Activated T-cell treated with anti-CD3 and anti-CD28 coated beads, Interleukin-2, amount 50 U/mL, for 72 hours (primary cell): Measurements from ENCODE around the gene CCNQ. TPM values are rescaled to one million over a fixed set of nuclear protein-coding genes. Genes with fewer than 3 reads are reported as not detected.

Experiments
- ATAC-seq, 2 donors: fragments of 150-1000 bp; cut with Tn5 transposase; replicated peaks in 1 of 2; 2 replicates each; pipeline ENCODE4 v1.10.0; 2021; ENCODE audit warnings: moderate library complexity in 2 of 2, mild to moderate bottlenecking in 1 of 2
- DNase-seq, 2 donors: peaks; one replicate each; pipeline ENCODE4 v3.0.0; 2021 to 2022; ENCODE audit warnings: mixed read lengths in 1 of 2
- H3K27ac Mint-ChIP-seq: one replicate; pipeline ENCODE4 v1.8.0; 2022; ENCODE audit warnings: mild to moderate bottlenecking, moderate library complexity, mixed read lengths
- H3K27me3 Mint-ChIP-seq: one replicate; pipeline ENCODE4 v1.8.0; 2022; ENCODE audit warnings: low read depth, mixed read lengths
- H3K36me3 Mint-ChIP-seq, 2 donors: one replicate each; pipeline ENCODE4 v1.8.0; 2022; ENCODE audit warnings: mixed read lengths in 2 of 2, mild to moderate bottlenecking in 1 of 2; ENCODE audit not compliant: insufficient read depth in 2 of 2
- H3K4me1 Mint-ChIP-seq: one replicate; pipeline ENCODE4 v1.8.0; 2022; ENCODE audit warnings: low read depth, mixed read lengths
- H3K4me3 Mint-ChIP-seq, 2 donors: one replicate each; pipeline ENCODE4 v1.8.0; 2022; ENCODE audit warnings: mild to moderate bottlenecking in 2 of 2, mixed read lengths in 2 of 2, moderate library complexity in 2 of 2
- H3K9me3 Mint-ChIP-seq, 2 donors: one replicate each; pipeline ENCODE4 v1.8.0; 2022; ENCODE audit warnings: mixed read lengths in 2 of 2
- total RNA-seq, 2 donors: library from RNA; stranded (reverse); gene quantifications; one replicate each; pipeline ENCODE4 v1.2.3, GENCODE V29; 2022

Gene CCNQ
- total RNA-seq, 2 donors from 2014 or later: 16.8 to 20.3 TPM

- Mint-ChIP-seq H3K27ac (no peak overlapping the region), H3K9me3 (no peaks in the 10 kb centered on the region), H3K27me3 (peaks cover 6% of the 10 kb centered on the region), H3K4me3 (no peak overlapping the region), H3K4me1 (peaks cover 8% of the 10 kb centered on the region), H3K36me3 (no peaks in the 10 kb centered on the region)
- no peak for DNase-seq
- no peak for ATAC-seq
These were observed 20.6 kb downstream of the CCNQ start for GRCh38 chrX:153578200-153578835.

DNA sequence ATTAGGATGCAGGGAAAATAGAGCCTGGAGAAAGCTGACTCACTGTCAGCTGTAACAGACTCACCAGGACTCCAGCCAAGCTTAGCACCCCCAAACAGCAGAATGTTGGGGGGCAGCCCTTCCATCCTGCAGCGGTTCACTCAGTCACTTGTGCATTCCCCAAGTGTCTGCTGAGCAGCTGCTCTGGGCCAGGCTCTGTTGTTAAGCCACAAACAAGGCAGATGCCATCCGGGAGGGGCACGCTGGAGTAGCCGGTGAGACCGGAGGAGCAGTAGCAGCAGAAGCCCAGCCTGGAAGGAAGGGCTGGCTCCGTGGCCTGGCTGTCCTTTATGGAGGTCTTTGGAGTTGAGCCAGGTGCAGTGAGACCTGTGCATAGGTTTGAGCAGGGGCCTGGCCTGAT lies 22.0 kb downstream of the CCNQ start:
- no peaks in the 10 kb centered on the region for H3K4me1 Mint-ChIP-seq
- ATAC-seq: no peak
- no peak overlapping the region for H3K27ac Mint-ChIP-seq
- H3K9me3 Mint-ChIP-seq: no peaks in the 10 kb centered on the region
- DNase-seq: no peak
- H3K27me3 Mint-ChIP-seq: peaks cover 6% of the 10 kb centered on the region
- H3K4me3 Mint-ChIP-seq: no peak overlapping the region
- no peaks in the 10 kb centered on the region for H3K36me3 Mint-ChIP-seq

- Mint-ChIP-seq H3K4me3 (no peak overlapping the region), H3K27ac (no peak overlapping the region)
These were observed 22.6 kb downstream of the CCNQ start for GRCh38 chrX:153576239-153576870.

GRCh38 chrX:153573984-153574383 lies 25.0 kb downstream of the CCNQ start:
- Mint-ChIP-seq H3K4me3 (no peak overlapping the region), H3K27ac (no peak overlapping the region), H3K4me1 (peaks cover 10% of the 10 kb centered on the region), H3K27me3 (peaks cover 14% of the 10 kb centered on the region), H3K9me3 (no peaks in the 10 kb centered on the region), H3K36me3 (no peaks in the 10 kb centered on the region)
- DNase-seq: no peak
- ATAC-seq: no peak

More at GRCh38 chrX:153576239-153576870, 22.6 kb downstream of the CCNQ start:
- no peaks in the 10 kb centered on the region for H3K36me3 Mint-ChIP-seq
- no peak for DNase-seq
- peaks cover 1% of the 10 kb centered on the region for H3K4me1 Mint-ChIP-seq
- no peaks in the 10 kb centered on the region for H3K9me3 Mint-ChIP-seq
- ATAC-seq: no peak
- H3K27me3 Mint-ChIP-seq: peaks cover 6% of the 10 kb centered on the region

- Mint-ChIP-seq H3K27me3 (peaks cover 14% of the 10 kb centered on the region), H3K4me3 (no peak overlapping the region), H3K4me1 (peaks cover 10% of the 10 kb centered on the region)
These were observed 26.3 kb downstream of the CCNQ start for GRCh38 chrX:153572601-153573000.

GRCh38 chrX:153571534-153571908 lies 27.4 kb downstream of the CCNQ start:
- no peak for ATAC-seq
- DNase-seq: no peak
- Mint-ChIP-seq H3K9me3 (no peaks in the 10 kb centered on the region), H3K36me3 (no peaks in the 10 kb centered on the region), H3K4me1 (peaks cover 10% of the 10 kb centered on the region), H3K4me3 (no peak overlapping the region), H3K27ac (no peak overlapping the region), H3K27me3 (peaks cover 14% of the 10 kb centered on the region)

More at GRCh38 chrX:153572601-153573000, 26.3 kb downstream of the CCNQ start:
- Mint-ChIP-seq H3K9me3 (no peaks in the 10 kb centered on the region), H3K36me3 (no peaks in the 10 kb centered on the region), H3K27ac (no peak overlapping the region)
- no peak for ATAC-seq
- no peak for DNase-seq

- no peak for ATAC-seq
- H3K36me3 Mint-ChIP-seq: no peaks in the 10 kb centered on the region
These were observed 29.5 kb downstream of the CCNQ start for GRCh38 chrX:153569475-153569874.

GRCh38 chrX:153568451-153569011 lies 30.4 kb downstream of the CCNQ start:
- peaks cover 14% of the 10 kb centered on the region for H3K27me3 Mint-ChIP-seq
- no peak for ATAC-seq
- no peaks in the 10 kb centered on the region for H3K9me3 Mint-ChIP-seq
- H3K27ac Mint-ChIP-seq: no peak overlapping the region
- H3K36me3 Mint-ChIP-seq: no peaks in the 10 kb centered on the region
- no peak overlapping the region for H3K4me3 Mint-ChIP-seq
- peaks cover 10% of the 10 kb centered on the region for H3K4me1 Mint-ChIP-seq
- DNase-seq: no peak

More at GRCh38 chrX:153569475-153569874, 29.5 kb downstream of the CCNQ start:
- no peak for DNase-seq
- Mint-ChIP-seq H3K4me3 (no peak overlapping the region), H3K27ac (no peak overlapping the region), H3K9me3 (no peaks in the 10 kb centered on the region), H3K4me1 (peaks cover 10% of the 10 kb centered on the region), H3K27me3 (peaks cover 8% of the 10 kb centered on the region)

DNA sequence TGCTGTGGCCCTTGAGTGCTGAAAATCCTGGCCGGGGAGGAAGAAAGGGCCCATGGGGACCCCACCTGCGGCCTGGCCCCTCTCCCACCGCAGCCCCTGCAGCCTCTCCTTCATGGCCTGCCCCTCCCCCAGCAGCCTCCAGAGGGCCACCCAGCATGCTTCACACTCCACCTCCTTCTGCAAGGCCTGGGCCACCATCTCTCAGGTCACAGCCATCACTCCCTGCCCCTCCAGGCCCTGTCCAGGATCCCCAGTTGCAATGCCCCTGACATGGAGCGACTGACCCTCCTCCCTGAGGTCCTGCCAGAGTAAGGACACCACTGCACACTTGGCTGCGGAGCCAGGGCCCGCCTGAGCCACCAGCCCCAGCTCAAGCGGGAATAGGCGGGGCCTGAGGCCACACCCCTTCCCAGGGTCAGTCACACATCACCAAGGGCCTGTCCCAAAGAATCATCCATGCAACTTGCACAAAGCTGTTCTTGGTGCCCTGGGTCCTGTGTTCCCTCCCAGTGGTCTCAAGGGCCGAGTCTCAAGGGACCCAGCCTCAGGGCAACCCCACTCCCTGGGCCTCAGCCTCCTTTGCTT lies 32.9 kb downstream of the CCNQ start:
- no peak for ATAC-seq
- no peak overlapping the region for H3K27ac Mint-ChIP-seq
- peaks cover 17% of the 10 kb centered on the region for H3K27me3 Mint-ChIP-seq
- H3K9me3 Mint-ChIP-seq: no peaks in the 10 kb centered on the region
- peaks cover 6% of the 10 kb centered on the region for H3K4me1 Mint-ChIP-seq
- no peak for DNase-seq
- no peaks in the 10 kb centered on the region for H3K36me3 Mint-ChIP-seq
- H3K4me3 Mint-ChIP-seq: no peak overlapping the region

DNA sequence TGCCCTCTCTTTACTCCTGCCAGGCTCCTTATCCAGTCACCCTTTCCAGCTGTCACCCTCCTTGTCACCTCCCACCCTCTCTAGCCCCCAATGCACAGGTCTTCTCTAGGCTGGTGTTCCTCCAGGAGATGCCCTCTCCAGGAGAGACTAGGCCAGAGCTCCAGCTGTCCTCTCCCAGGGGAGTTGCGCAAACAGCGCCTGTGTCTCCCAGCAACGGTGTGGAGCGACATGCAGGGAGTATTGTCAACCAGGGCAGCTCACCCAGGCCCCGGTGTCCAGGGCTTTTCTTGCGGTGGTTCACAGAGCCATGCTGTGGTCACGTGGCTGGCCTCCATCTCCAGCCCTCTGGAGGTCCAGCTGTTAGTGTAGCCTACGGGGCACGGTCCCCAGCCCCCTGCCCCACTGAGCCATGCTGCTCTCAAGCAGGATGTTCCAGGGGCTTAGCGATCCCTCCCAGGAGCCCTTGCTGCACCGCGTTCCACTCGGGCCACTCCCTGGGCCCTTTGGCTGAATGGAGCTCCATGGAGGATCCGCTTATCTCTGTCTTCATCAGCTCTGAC lies 34.8 kb downstream of the CCNQ start:
- H3K36me3 Mint-ChIP-seq: no peaks in the 10 kb centered on the region
- H3K4me1 Mint-ChIP-seq: no peaks in the 10 kb centered on the region
- no peaks in the 10 kb centered on the region for H3K9me3 Mint-ChIP-seq
- no peak overlapping the region for H3K4me3 Mint-ChIP-seq
- H3K27me3 Mint-ChIP-seq: peaks cover 9% of the 10 kb centered on the region
- H3K27ac Mint-ChIP-seq: no peak overlapping the region
- ATAC-seq: no peak
- DNase-seq: no peak

DNA sequence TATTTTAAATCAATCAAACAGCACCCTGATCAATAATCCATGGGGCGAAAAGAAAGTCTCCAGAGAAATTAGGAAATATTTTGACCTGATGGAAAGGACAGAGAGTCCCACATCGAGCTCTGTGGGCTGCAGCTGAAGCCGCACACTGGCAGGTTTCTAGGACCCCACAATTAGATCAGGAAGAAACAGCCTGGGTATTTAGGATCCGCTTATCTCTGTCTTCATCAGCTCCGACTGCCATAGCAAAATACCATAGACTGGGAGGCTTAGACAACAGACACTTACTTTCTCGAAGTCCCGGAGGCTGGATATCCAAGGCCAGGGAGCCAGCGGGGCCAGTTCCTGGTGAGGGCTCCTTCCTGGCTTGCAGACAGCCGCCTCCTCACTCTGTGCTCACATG lies 36.4 kb downstream of the CCNQ start:
- Mint-ChIP-seq H3K9me3 (no peaks in the 10 kb centered on the region), H3K27ac (no peak overlapping the region), H3K4me3 (no peak overlapping the region), H3K36me3 (no peaks in the 10 kb centered on the region), H3K4me1 (no peaks in the 10 kb centered on the region), H3K27me3 (peaks cover 9% of the 10 kb centered on the region)
- ATAC-seq (no peak), DNase-seq (no peak)

DNA sequence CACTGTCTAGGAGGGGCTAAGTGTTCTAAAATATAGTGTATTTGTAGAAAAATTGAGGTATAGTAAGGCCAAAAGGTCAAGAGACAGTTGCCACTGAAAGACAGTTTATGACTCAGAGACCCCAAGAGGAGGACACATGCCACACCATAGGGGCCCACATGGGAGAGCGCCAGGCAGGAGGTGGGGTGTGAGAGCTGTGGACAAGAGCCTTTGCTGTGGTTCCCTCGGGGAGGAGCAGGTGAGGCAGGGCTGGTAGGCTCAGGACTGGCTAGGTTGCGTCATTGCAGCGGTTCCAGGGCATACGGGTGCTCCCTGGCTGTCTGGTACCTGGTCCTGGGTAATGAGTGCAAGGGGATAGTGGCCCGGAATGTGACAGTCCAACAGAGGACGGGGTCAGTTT lies 37.6 kb downstream of the CCNQ start:
- Mint-ChIP-seq H3K36me3 (no peaks in the 10 kb centered on the region), H3K4me1 (no peaks in the 10 kb centered on the region), H3K27ac (no peak overlapping the region), H3K9me3 (no peaks in the 10 kb centered on the region), H3K4me3 (no peak overlapping the region), H3K27me3 (peaks cover 9% of the 10 kb centered on the region)
- ATAC-seq (no peak), DNase-seq (no peak)

DNA sequence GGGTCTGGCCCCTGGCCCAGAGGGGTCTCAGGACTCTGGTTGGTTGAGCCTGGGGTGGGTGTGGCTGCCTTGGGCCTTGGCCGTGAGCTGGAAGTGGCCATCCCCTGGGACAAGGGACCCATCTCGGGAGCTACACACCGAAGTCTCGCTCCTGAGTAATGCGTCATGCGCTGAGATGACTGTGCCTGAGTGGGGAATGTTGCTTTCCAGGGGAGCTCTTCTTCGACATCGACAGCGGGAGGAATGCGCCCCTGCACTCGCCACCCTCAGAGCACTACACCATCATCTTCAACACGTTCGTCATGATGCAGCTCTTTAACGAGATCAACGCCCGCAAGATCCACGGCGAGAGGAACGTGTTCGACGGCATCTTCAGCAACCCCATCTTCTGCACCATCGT lies 38.5 kb downstream of the CCNQ start:
- Mint-ChIP-seq H3K4me3 (no peak overlapping the region), H3K27ac (no peak overlapping the region), H3K9me3 (no peaks in the 10 kb centered on the region), H3K4me1 (no peaks in the 10 kb centered on the region), H3K27me3 (peaks cover 11% of the 10 kb centered on the region), H3K36me3 (no peaks in the 10 kb centered on the region)
- no peak for DNase-seq
- ATAC-seq: no peak
